HCT116 (cell line): ENCODE measurements around the gene RAB40C. TPM values are rescaled to one million over a fixed set of nuclear protein-coding genes. Genes with fewer than 3 reads are reported as not detected.
A peak's percentile ranks its signal among the peaks of the same experiment; 100 is the strongest.

Experiments
- CBX3 ChIP-seq: IDR thresholded peaks from 2 replicates; pipeline ENCODE4 v1.6.1; 2012; ENCODE audit warnings: low read depth
- CEBPB ChIP-seq: IDR thresholded peaks from 2 replicates; pipeline ENCODE4 v1.6.1; 2012; ENCODE audit warnings: low read depth
- EGR1 ChIP-seq: IDR thresholded peaks from 2 replicates; pipeline ENCODE4 v1.6.1; 2012; ENCODE audit warnings: low read depth
- EZH2 ChIP-seq: fragments of 200-600 bp; sonication (generic); IDR thresholded peaks from 2 replicates; pipeline ENCODE4 v1.6.1; 2017; ENCODE audit warnings: antibody characterized with exemption, mixed run types
- EZH2phosphoT487 ChIP-seq: fragments of 200-600 bp; IDR thresholded peaks from 2 replicates; pipeline ENCODE4 v1.6.1; 2018; ENCODE audit warnings: antibody characterized with exemption, borderline replicate concordance
- FOSL1 ChIP-seq: IDR thresholded peaks from 2 replicates; pipeline ENCODE4 v1.6.1; 2012; ENCODE audit warnings: low read depth
- JUND ChIP-seq: IDR thresholded peaks from 2 replicates; pipeline ENCODE4 v1.6.1; 2012
- POLR2A ChIP-seq: IDR thresholded peaks from 2 replicates; pipeline ENCODE4 v1.7.0; 2011; ENCODE audit warnings: borderline replicate concordance; ENCODE audit not compliant: insufficient read depth, insufficient read length; ENCODE audit errors: extremely low read depth
- RAD21 ChIP-seq: IDR thresholded peaks from 2 replicates; pipeline ENCODE4 v1.6.1; 2012; ENCODE audit warnings: low read depth, mild to moderate bottlenecking
- SP1 ChIP-seq: IDR thresholded peaks from 2 replicates; pipeline ENCODE4 v1.6.1; 2012; ENCODE audit warnings: low read depth
- SRF ChIP-seq: IDR thresholded peaks from 2 replicates; pipeline ENCODE4 v1.6.1; 2012; ENCODE audit warnings: low read depth
- TCF7L2 ChIP-seq: IDR thresholded peaks from 2 replicates; pipeline ENCODE4 v1.7.0; 2011; ENCODE audit warnings: borderline replicate concordance, inconsistent platforms; ENCODE audit not compliant: insufficient read depth, insufficient read length; ENCODE audit errors: extremely low read depth
- ZFX ChIP-seq: fragments of 450-650 bp; IDR thresholded peaks from 2 replicates; pipeline ENCODE4 v1.6.1; 2017
- ZNF274 ChIP-seq: fragments of 200-500 bp; sonication (Bioruptor generic); IDR thresholded peaks from 2 replicates; pipeline ENCODE4 v1.6.1; 2014; ENCODE audit warnings: mild to moderate bottlenecking, low read depth, low read length, inconsistent platforms
- total RNA-seq: library from RNA; stranded (reverse); gene quantifications from one replicate; pipeline ENCODE4 v1.2.1, GENCODE V29; 2021; ENCODE audit not compliant: unreplicated experiment
- TF ChIP-seq, protein P1 (sequence below): IDR thresholded peaks from 2 replicates; pipeline ENCODE4 v1.6.1; 2012
- TF ChIP-seq, protein P2 (sequence below), 3 experiments: fragments of 200-600 bp in 1 of 3; sonication (generic) in 1 of 3; IDR thresholded peaks in 2 of 3; conservative IDR thresholded peaks in 1 of 3; 2 replicates each; pipeline ENCODE4 v1.5.1; 2012 to 2017; ENCODE audit warnings: low read depth in 2 of 3, low read length in 2 of 3, antibody characterized with exemption in 1 of 3, borderline replicate concordance in 1 of 3, control low read depth in 1 of 3, mild to moderate bottlenecking in 1 of 3, mixed read lengths in 1 of 3, mixed run types in 1 of 3, moderate library complexity in 1 of 3; ENCODE audit not compliant: insufficient read depth in 1 of 3

Gene RAB40C
- total RNA-seq, 1 experiment from 2014 or later: 14.1 TPM

DNA sequence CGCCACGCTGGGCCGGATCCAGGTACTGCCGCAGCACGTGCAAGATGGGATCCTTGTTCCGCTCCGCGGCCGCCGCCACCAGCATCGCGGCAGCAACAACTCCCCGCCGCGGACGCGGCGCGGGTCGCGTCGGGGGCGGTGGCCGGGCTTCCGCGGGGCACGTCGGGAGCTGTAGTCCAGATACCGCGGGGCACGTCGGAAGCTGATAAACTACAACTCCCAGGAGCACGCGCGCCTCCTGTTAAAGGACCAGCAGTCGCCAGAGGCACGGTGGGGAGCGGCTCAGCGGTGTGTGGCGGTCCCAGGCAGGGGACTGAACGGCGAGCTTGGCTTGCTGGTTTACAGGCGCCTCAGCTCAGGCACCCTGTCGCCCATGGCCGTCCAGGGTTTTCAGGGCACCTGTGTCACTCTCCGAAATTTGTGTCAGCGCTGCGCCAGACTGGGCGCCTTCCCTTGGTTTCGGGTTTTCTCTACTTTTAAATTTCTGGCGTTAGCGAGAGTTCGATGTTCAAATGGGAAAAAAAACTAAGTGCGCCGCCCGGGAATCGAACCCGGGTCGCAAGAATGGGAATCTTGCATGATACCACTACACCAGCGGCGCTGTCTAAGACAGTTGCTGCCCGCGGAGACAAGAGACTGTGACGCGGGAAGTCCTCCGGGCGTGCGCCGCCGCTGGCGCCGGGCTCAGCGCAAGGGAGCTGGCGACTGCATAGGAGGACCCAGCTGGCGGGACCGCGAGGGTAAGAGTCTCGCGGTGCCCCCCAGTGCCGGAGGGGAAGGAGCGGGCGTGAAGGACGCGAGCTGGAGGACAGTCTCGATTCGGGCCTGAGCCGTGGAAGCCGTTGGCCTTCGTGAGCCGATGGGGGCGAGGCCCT is 46.6 kb downstream of the RAB40C start, which contains the start of gene METTL26 (continued):
- TF ChIP-seq ZNF274 (no peak), SRF (no peak), RAD21 (no peak), SP1 (peak; percentile 83), FOSL1 (no peak), EZH2 (no peak), EGR1 (peak; percentile 63), POLR2A (peak; percentile 30), CBX3 (no peak), EZH2phosphoT487 (no peak), ZFX (peak; percentile 4; the same call in 1 of the 2 replicates), TCF7L2 (peak; percentile 41), JUND (no peak), CEBPB (no peak)
- TF ChIP-seq, protein P1, sequence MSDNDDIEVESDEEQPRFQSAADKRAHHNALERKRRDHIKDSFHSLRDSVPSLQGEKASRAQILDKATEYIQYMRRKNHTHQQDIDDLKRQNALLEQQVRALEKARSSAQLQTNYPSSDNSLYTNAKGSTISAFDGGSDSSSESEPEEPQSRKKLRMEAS: peak; percentile 85
- TF ChIP-seq, protein P2, sequence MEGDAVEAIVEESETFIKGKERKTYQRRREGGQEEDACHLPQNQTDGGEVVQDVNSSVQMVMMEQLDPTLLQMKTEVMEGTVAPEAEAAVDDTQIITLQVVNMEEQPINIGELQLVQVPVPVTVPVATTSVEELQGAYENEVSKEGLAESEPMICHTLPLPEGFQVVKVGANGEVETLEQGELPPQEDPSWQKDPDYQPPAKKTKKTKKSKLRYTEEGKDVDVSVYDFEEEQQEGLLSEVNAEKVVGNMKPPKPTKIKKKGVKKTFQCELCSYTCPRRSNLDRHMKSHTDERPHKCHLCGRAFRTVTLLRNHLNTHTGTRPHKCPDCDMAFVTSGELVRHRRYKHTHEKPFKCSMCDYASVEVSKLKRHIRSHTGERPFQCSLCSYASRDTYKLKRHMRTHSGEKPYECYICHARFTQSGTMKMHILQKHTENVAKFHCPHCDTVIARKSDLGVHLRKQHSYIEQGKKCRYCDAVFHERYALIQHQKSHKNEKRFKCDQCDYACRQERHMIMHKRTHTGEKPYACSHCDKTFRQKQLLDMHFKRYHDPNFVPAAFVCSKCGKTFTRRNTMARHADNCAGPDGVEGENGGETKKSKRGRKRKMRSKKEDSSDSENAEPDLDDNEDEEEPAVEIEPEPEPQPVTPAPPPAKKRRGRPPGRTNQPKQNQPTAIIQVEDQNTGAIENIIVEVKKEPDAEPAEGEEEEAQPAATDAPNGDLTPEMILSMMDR (IDR thresholded peaks at IDR 0.05 in 2 of 3, conservative IDR thresholded peaks at IDR 0.05 in 1 of 3; ENCODE audit: borderline replicate concordance in 1 of 3, insufficient read depth in 1 of 3, low read depth in 2 of 3, low read length in 2 of 3): no peak
